ENCODE measurements around the gene ZFHX3. TPM values are rescaled to one million over a fixed set of nuclear protein-coding genes. Genes with fewer than 3 reads are reported as not detected.

Gene ZFHX3, protein sequence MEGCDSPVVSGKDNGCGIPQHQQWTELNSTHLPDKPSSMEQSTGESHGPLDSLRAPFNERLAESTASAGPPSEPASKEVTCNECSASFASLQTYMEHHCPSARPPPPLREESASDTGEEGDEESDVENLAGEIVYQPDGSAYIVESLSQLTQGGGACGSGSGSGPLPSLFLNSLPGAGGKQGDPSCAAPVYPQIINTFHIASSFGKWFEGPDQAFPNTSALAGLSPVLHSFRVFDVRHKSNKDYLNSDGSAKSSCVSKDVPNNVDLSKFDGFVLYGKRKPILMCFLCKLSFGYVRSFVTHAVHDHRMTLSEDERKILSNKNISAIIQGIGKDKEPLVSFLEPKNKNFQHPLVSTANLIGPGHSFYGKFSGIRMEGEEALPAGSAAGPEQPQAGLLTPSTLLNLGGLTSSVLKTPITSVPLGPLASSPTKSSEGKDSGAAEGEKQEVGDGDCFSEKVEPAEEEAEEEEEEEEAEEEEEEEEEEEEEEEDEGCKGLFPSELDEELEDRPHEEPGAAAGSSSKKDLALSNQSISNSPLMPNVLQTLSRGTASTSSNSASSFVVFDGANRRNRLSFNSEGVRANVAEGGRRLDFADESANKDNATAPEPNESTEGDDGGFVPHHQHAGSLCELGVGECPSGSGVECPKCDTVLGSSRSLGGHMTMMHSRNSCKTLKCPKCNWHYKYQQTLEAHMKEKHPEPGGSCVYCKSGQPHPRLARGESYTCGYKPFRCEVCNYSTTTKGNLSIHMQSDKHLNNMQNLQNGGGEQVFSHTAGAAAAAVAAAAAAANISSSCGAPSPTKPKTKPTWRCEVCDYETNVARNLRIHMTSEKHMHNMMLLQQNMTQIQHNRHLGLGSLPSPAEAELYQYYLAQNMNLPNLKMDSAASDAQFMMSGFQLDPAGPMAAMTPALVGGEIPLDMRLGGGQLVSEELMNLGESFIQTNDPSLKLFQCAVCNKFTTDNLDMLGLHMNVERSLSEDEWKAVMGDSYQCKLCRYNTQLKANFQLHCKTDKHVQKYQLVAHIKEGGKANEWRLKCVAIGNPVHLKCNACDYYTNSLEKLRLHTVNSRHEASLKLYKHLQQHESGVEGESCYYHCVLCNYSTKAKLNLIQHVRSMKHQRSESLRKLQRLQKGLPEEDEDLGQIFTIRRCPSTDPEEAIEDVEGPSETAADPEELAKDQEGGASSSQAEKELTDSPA (N-terminal part only)
- total RNA-seq: 5.9 TPM
- 10 to 100 TPM in 1 of 8 donors, 1 to 10 TPM in 7; 5.2 to 12.0 (median 7.5) TPM for polyA plus RNA-seq (ENCODE audit: insufficient read depth in 1 of 8, insufficient read length in 8 of 8, low replicate concordance in 1 of 8)
- long read RNA-seq, donor 1: 0 reads
- long read RNA-seq, donor 2: 0 reads
- long read RNA-seq, donor 3: 0 reads
- long read RNA-seq, donor 4: 0 reads
- long read RNA-seq, donor 5: 0 reads
- long read RNA-seq, donor 6: 0 reads
- long read RNA-seq, donor 7: 0 reads
- long read RNA-seq, donor 8: 0 reads
- long read RNA-seq, donor 9: 0 reads
- long read RNA-seq, donor 10: 0 reads
- long read RNA-seq, donor 11: 0 reads

- no peaks in the 10 kb centered on the region for H3K9me3 ChIP-seq (replicated peaks; ENCODE audit: control insufficient read depth, low read depth, low read length)
- H3K27me3 ChIP-seq (ENCODE audit: control insufficient read depth, insufficient read depth, low read length): no peaks in the 10 kb centered on the region
- no peaks in the 10 kb centered on the region for H3K36me3 ChIP-seq (ENCODE audit: control insufficient read depth, insufficient read depth, low read length)
- H3K4me3 ChIP-seq (ENCODE audit: low read length): peak within 1 kb of the TSS; percentile 77
- under 1% methylated on average over 61 of the region's 64 CpGs for WGBS (ENCODE audit: insufficient coverage)
- DNase-seq: peak; percentile 89
- H3K27ac ChIP-seq (ENCODE audit: low read length): peak within 1 kb of the TSS; percentile 84
- peaks cover 63% of the 10 kb centered on the region for H3K4me1 ChIP-seq (ENCODE audit: control insufficient read depth, insufficient read depth, low read length)
Observed at GRCh38 chr16:73047536-73048291, at the start of gene ZFHX3. Gene ZFHX3, minus strand, starts transcription at chr16:73048128. Its CDS starts 87,983 bp downstream, at chr16:72960145.

- H3K4me1 ChIP-seq (ENCODE audit: control insufficient read depth, insufficient read depth, low read length): peaks cover 25% of the 10 kb centered on the region
- no peak overlapping the region for H3K4me3 ChIP-seq (ENCODE audit: low read length)
- no peak for DNase-seq
- 83% methylated on average over 1 of the region's 3 CpGs for WGBS (ENCODE audit: insufficient coverage)
- H3K9me3 ChIP-seq (replicated peaks; ENCODE audit: control insufficient read depth, low read depth, low read length): no peaks in the 10 kb centered on the region
- H3K27me3 ChIP-seq (ENCODE audit: control insufficient read depth, insufficient read depth, low read length): no peaks in the 10 kb centered on the region
- H3K36me3 ChIP-seq (ENCODE audit: control insufficient read depth, insufficient read depth, low read length): no peaks in the 10 kb centered on the region
- no peak overlapping the region for H3K27ac ChIP-seq (ENCODE audit: low read length)
Observed at GRCh38 chr16:73096510-73096909, 48.6 kb upstream of the ZFHX3 start.

DNA sequence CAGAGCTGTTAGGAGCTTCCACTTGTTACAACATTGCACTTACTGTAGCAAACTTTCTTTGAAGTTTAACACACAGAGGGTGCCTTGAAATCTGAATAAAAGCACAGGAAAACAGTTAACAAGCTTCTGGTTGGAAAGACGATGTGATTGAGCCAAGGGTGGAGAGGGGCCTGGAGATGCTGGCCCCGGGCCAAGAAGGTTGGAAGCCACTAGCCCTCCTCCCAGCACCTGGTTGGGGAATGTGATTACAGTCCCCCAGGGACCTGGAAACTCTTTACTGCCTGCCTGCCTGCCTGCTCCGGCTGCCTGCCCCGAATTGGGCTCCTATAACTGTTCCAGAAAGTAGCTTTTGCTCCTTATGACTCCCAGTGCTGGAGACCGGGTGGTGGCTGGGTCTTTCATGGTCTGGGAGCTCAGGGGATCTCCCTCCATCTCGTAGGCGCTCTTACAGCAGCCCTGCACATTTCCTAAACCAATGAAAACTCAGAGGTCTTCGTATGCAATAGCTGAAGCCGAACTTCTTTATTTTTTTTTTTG is 48.0 kb upstream of the ZFHX3 start:
- WGBS (ENCODE audit: insufficient coverage): 7% methylated on average over 8 of the region's 9 CpGs
- no peak overlapping the region for H3K27ac ChIP-seq (ENCODE audit: low read length)

DNA sequence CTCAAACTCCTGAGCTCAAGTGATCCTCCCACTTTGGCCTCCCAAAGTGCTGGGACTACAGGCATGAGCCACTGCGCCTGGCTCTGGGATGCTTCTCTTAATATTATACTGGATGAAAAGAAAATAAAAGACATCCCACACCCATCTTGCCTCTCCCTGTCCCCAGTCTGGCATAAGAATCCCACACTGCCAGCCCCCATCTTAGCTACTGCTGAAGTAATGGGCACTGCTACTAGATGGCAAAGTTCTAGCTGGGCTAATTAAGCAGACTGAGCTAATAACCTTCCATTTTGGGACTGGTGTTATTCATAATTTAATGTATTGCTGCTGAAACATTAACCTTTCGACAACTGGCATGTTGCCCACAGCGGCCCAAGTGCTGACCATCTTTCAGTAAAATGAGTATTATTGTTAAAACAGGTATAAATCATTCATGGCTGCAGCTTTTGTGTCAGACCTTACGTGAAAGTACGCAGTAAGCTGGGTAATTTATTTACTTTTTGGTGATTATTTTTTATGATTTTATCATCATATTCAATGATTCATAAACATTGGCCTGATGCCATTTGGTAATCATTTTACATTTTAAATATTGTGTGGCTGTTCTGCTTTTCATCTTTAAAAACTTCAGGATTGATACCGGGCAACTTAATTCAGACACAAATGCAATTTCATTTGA is 47.4 kb upstream of the ZFHX3 start:
- Histone ChIP-seq H3K36me3 (ENCODE audit: control insufficient read depth, insufficient read depth, low read length) (no peaks in the 10 kb centered on the region), H3K4me3 (ENCODE audit: low read length) (no peak overlapping the region), H3K27me3 (ENCODE audit: control insufficient read depth, insufficient read depth, low read length) (no peaks in the 10 kb centered on the region), H3K27ac (ENCODE audit: low read length) (no peak overlapping the region), H3K9me3 (replicated peaks; ENCODE audit: control insufficient read depth, low read depth, low read length) (no peaks in the 10 kb centered on the region), H3K4me1 (ENCODE audit: control insufficient read depth, insufficient read depth, low read length) (peaks cover 25% of the 10 kb centered on the region)
- DNase-seq: no peak
- 23% methylated on average over 2 of the region's 6 CpGs for WGBS (ENCODE audit: insufficient coverage)

More for the DNA sequence above, 48.0 kb upstream of the ZFHX3 start:
- Histone ChIP-seq H3K9me3 (replicated peaks; ENCODE audit: control insufficient read depth, low read depth, low read length) (no peaks in the 10 kb centered on the region), H3K36me3 (ENCODE audit: control insufficient read depth, insufficient read depth, low read length) (no peaks in the 10 kb centered on the region), H3K27me3 (ENCODE audit: control insufficient read depth, insufficient read depth, low read length) (no peaks in the 10 kb centered on the region), H3K4me3 (ENCODE audit: low read length) (no peak overlapping the region), H3K4me1 (ENCODE audit: control insufficient read depth, insufficient read depth, low read length) (peaks cover 25% of the 10 kb centered on the region)
- peak; percentile 79 for DNase-seq

GRCh38 chr16:73094371-73094770 is 46.4 kb upstream of the ZFHX3 start:
- no peak overlapping the region for H3K27ac ChIP-seq (ENCODE audit: low read length)
- no peak overlapping the region for H3K4me3 ChIP-seq (ENCODE audit: low read length)
- 94% methylated on average over 4 of the region's 6 CpGs for WGBS (ENCODE audit: insufficient coverage)
- H3K27me3 ChIP-seq (ENCODE audit: control insufficient read depth, insufficient read depth, low read length): no peaks in the 10 kb centered on the region
- peaks cover 25% of the 10 kb centered on the region for H3K4me1 ChIP-seq (ENCODE audit: control insufficient read depth, insufficient read depth, low read length)
- no peaks in the 10 kb centered on the region for H3K9me3 ChIP-seq (replicated peaks; ENCODE audit: control insufficient read depth, low read depth, low read length)
- H3K36me3 ChIP-seq (ENCODE audit: control insufficient read depth, insufficient read depth, low read length): no peaks in the 10 kb centered on the region
- DNase-seq: no peak

DNA sequence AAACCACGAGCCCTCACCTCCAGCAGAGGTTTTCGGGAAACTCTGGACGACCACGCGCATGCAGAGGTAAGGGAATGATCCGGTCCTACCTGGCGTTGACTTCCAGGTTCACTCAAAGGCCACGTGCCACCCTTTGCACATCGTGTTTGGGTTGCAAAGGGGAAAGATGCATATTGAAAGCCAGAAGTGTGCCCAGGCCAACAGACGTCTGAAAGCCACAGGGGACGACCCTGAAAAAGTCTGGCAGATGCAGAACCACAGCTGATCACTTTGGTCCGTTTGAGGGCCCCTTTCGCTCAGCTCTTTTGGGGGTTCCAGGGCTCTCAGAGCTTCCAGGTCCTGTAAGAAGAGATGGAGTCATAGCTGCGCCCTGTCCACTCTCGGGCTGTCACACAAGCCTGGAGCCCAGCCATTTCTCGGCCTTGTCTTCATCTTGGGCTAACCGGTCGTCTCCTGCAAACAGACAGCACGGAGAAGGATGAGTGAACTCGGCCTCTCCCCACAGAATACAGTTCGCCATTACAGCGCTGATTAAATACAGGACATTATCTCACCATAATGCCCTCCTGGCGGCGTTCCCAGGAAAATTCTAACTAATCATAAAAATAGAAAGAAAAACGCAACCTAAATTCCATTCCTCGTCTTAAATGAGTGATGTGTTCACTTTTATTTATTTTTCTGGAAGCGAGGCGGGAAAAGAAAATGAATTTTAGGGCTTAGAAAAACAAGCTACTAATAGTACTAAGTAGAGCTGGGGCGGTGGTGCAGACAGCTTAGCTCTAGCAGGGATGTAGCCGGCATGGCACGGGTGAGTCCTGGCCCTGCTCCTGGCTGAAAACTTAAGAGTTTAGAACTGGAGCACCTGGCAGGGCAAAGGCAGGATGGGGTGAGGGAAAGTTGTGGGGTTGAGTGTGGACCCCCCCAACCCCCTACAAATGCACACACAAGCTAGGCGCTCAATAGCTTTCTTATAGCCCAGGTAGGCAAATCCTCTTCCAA is 45.5 kb upstream of the ZFHX3 start:
- H3K9me3 ChIP-seq (replicated peaks; ENCODE audit: control insufficient read depth, low read depth, low read length): no peaks in the 10 kb centered on the region
- no peak overlapping the region for H3K27ac ChIP-seq (ENCODE audit: low read length)
- H3K36me3 ChIP-seq (ENCODE audit: control insufficient read depth, insufficient read depth, low read length): no peaks in the 10 kb centered on the region
- H3K27me3 ChIP-seq (ENCODE audit: control insufficient read depth, insufficient read depth, low read length): no peaks in the 10 kb centered on the region
- H3K4me3 ChIP-seq (ENCODE audit: low read length): no peak overlapping the region
- peak; percentile 52 for DNase-seq
- 75% methylated on average over 18 of the region's 32 CpGs for WGBS (ENCODE audit: insufficient coverage)
- peaks cover 25% of the 10 kb centered on the region for H3K4me1 ChIP-seq (ENCODE audit: control insufficient read depth, insufficient read depth, low read length)

GRCh38 chr16:73092236-73092781 is 44.4 kb upstream of the ZFHX3 start:
- Histone ChIP-seq H3K4me1 (ENCODE audit: control insufficient read depth, insufficient read depth, low read length) (peaks cover 25% of the 10 kb centered on the region), H3K36me3 (ENCODE audit: control insufficient read depth, insufficient read depth, low read length) (no peaks in the 10 kb centered on the region), H3K27me3 (ENCODE audit: control insufficient read depth, insufficient read depth, low read length) (no peaks in the 10 kb centered on the region), H3K27ac (ENCODE audit: low read length) (no peak overlapping the region), H3K4me3 (ENCODE audit: low read length) (no peak overlapping the region), H3K9me3 (replicated peaks; ENCODE audit: control insufficient read depth, low read depth, low read length) (no peaks in the 10 kb centered on the region)
- WGBS (ENCODE audit: insufficient coverage): 38% methylated on average over 13 of the region's 16 CpGs
- DNase-seq: peak; percentile 53

GRCh38 chr16:73091174-73091573 is 43.2 kb upstream of the ZFHX3 start:
- no peak overlapping the region for H3K4me3 ChIP-seq (ENCODE audit: low read length)
- H3K9me3 ChIP-seq (replicated peaks; ENCODE audit: control insufficient read depth, low read depth, low read length): no peaks in the 10 kb centered on the region
- H3K4me1 ChIP-seq (ENCODE audit: control insufficient read depth, insufficient read depth, low read length): peaks cover 23% of the 10 kb centered on the region
- H3K27ac ChIP-seq (ENCODE audit: low read length): no peak overlapping the region
- no peaks in the 10 kb centered on the region for H3K36me3 ChIP-seq (ENCODE audit: control insufficient read depth, insufficient read depth, low read length)
- WGBS (ENCODE audit: insufficient coverage): 88% methylated on average over 6 of the region's 8 CpGs
- no peaks in the 10 kb centered on the region for H3K27me3 ChIP-seq (ENCODE audit: control insufficient read depth, insufficient read depth, low read length)
- DNase-seq: no peak

Data from muscle of leg (tissue), 16 donors.